Neuronal stem cell (in vitro differentiated cells): ENCODE measurements around the gene MYLK3.

ENCODE experiments used
- DNase-seq: peaks from one replicate; pipeline ENCODE4 v3.0.0-alpha.2; 2013; ENCODE audit warnings: low spot score
- H2AFZ ChIP-seq: one replicate; pipeline ENCODE4 v1.6.1; 2013; ENCODE audit warnings: mild to moderate bottlenecking, low read length, inconsistent platforms
- H2AK5ac ChIP-seq: 2 replicates; pipeline ENCODE4 v1.6.1; 2013; ENCODE audit warnings: low read depth, mild to moderate bottlenecking, inconsistent platforms, low read length, moderate library complexity, mixed read lengths
- H2BK120ac ChIP-seq: 2 replicates; pipeline ENCODE4 v1.6.1; 2013; ENCODE audit warnings: low read depth, mild to moderate bottlenecking, inconsistent platforms, low read length, moderate library complexity, mixed read lengths
- H2BK12ac ChIP-seq: one replicate; pipeline ENCODE4 v1.6.1; 2013; ENCODE audit warnings: low read length, inconsistent platforms
- H2BK15ac ChIP-seq: 2 replicates; pipeline ENCODE4 v1.6.1; 2013; ENCODE audit warnings: mild to moderate bottlenecking, low read length, inconsistent platforms, mixed read lengths
- H2BK5ac ChIP-seq: one replicate; pipeline ENCODE4 v1.6.1; 2013; ENCODE audit warnings: inconsistent platforms, mild to moderate bottlenecking, low read length, moderate library complexity
- H3K14ac ChIP-seq: one replicate; pipeline ENCODE4 v1.6.1; 2013; ENCODE audit warnings: low read length, inconsistent platforms
- H3K18ac ChIP-seq: 2 replicates; pipeline ENCODE4 v1.6.1; 2013; ENCODE audit warnings: low read length, inconsistent platforms
- H3K23ac ChIP-seq: 2 replicates; pipeline ENCODE4 v1.6.1; 2013; ENCODE audit warnings: low read depth, mild to moderate bottlenecking, mixed read lengths, low read length, inconsistent platforms; ENCODE audit not compliant: poor library complexity
- H3K27ac ChIP-seq: replicated peaks from 3 replicates; pipeline ENCODE4 v1.5.1; 2013; ENCODE audit warnings: low read length, inconsistent platforms
- H3K27me3 ChIP-seq, 3 experiments: 2 replicates each; pipeline ENCODE4 v1.6.1; 2013; ENCODE audit warnings: low read length in 3 of 3, mild to moderate bottlenecking in 2 of 3, inconsistent platforms in 1 of 3, low read depth in 1 of 3, mixed read lengths in 1 of 3, moderate library complexity in 1 of 3; ENCODE audit not compliant: control insufficient read depth in 3 of 3, insufficient read depth in 3 of 3
- H3K36me3 ChIP-seq, 2 donors: replicated peaks in 1 of 2; 2 replicates each; pipeline ENCODE4 v1.6.1; 2013; ENCODE audit warnings: low read length in 2 of 2; ENCODE audit not compliant: control insufficient read depth in 2 of 2, insufficient read depth in 2 of 2
- H3K4ac ChIP-seq: 2 replicates; pipeline ENCODE4 v1.6.1; 2013; ENCODE audit warnings: inconsistent platforms, mild to moderate bottlenecking, low read length, moderate library complexity
- H3K4me1 ChIP-seq, 2 donors: 1 replicate in 1 of 2; 2 replicates in 1 of 2; pipeline ENCODE4 v1.6.1; 2013; ENCODE audit warnings: low read length in 2 of 2, low read depth in 1 of 2; ENCODE audit not compliant: control insufficient read depth in 2 of 2, insufficient read depth in 1 of 2
- H3K4me2 ChIP-seq: one replicate; pipeline ENCODE4 v1.6.1; 2013; ENCODE audit warnings: mild to moderate bottlenecking, low read length, inconsistent platforms; ENCODE audit not compliant: insufficient read depth, poor library complexity, severe bottlenecking
- H3K4me3 ChIP-seq, 2 donors: 2 replicates each; pipeline ENCODE4 v1.5.1; 2013; ENCODE audit warnings: low read length in 2 of 2, mild to moderate bottlenecking in 2 of 2, inconsistent platforms in 1 of 2, moderate library complexity in 1 of 2
- H3K79me1 ChIP-seq: one replicate; pipeline ENCODE4 v1.6.1; 2013; ENCODE audit warnings: low read depth, mild to moderate bottlenecking, inconsistent platforms, low read length, moderate library complexity
- H3K9ac ChIP-seq: one replicate; pipeline ENCODE4 v1.6.1; 2013; ENCODE audit warnings: mild to moderate bottlenecking, low read depth, low read length, inconsistent platforms; ENCODE audit not compliant: poor library complexity
- H3K9me3 ChIP-seq, 2 donors: replicated peaks in 1 of 2; 2 replicates each; pipeline versions ENCODE3 to v1.6.1; 2013; ENCODE audit warnings: low read length in 2 of 2, mild to moderate bottlenecking in 2 of 2, inconsistent platforms in 1 of 2, low read depth in 1 of 2, mixed read lengths in 1 of 2, moderate library complexity in 1 of 2; ENCODE audit not compliant: control insufficient read depth in 2 of 2, insufficient read depth in 1 of 2
- H4K8ac ChIP-seq: one replicate; pipeline ENCODE4 v1.6.1; 2013; ENCODE audit warnings: low read depth, mild to moderate bottlenecking, inconsistent platforms, low read length, moderate library complexity
- H4K91ac ChIP-seq: one replicate; pipeline ENCODE4 v1.6.1; 2013; ENCODE audit warnings: low read length, low read depth, mild to moderate bottlenecking, inconsistent platforms; ENCODE audit not compliant: poor library complexity
- WGBS, 2 donors: extraction: QIAGEN DNeasy Blood & Tissue Kit; methylation state at CpG; one replicate each; pipeline ENCODE4 v1.1.7; 2013; ENCODE audit warnings: missing lambda C conversion rate in 2 of 2, mixed read lengths in 1 of 2; ENCODE audit not compliant: insufficient read length in 2 of 2, insufficient replicate concordance in 1 of 2; ENCODE audit errors: extremely low coverage in 2 of 2; 5-methylcytosine and 5-hydroxymethylcytosine counted together

Gene MYLK3

GRCh38 chr16:46700048-46700447 is 48.1 kb downstream of the MYLK3 start:
- Histone ChIP-seq H2BK12ac (no peak overlapping the region), H3K9me3 (no peaks in the 10 kb centered on the region), H3K4me2 (no peak overlapping the region), H3K14ac (no peak overlapping the region), H2AK5ac (no peak overlapping the region), H3K9ac (no peak overlapping the region), H3K27ac (no peak overlapping the region), H3K36me3 (peaks cover 10 to 67% of the 10 kb centered on the region in 2 donors), H3K18ac (no peak overlapping the region), H2AFZ (no peak overlapping the region), H3K27me3 (no peaks in the 10 kb centered on the region), H3K4ac (no peak overlapping the region), H3K79me1 (no peaks in the 10 kb centered on the region), H3K4me1 (no peaks in the 10 kb centered on the region), H3K23ac (no peak overlapping the region), H4K91ac (no peak overlapping the region), H3K4me3 (no peak overlapping the region), H2BK5ac (no peak overlapping the region), H2BK15ac (no peak overlapping the region), H4K8ac (no peak overlapping the region), H2BK120ac (no peak overlapping the region)
- WGBS, 2 donors, result no CpG with 5 or more reads among the region's 3 CpGs
- DNase-seq, result no peak

- Histone ChIP-seq H3K4me3 (no peak overlapping the region), H2BK120ac (no peak overlapping the region), H3K4ac (no peak overlapping the region), H2BK12ac (no peak overlapping the region), H3K27ac (no peak overlapping the region), H3K27me3 (no peaks in the 10 kb centered on the region), H2AK5ac (no peak overlapping the region), H3K18ac (no peak overlapping the region), H3K9ac (no peak overlapping the region), H3K14ac (no peak overlapping the region), H2BK5ac (no peak overlapping the region), H3K4me1 (no peaks in the 10 kb centered on the region), H3K79me1 (no peaks in the 10 kb centered on the region), H2AFZ (no peak overlapping the region), H3K9me3 (no peaks in the 10 kb centered on the region), H3K23ac (no peak overlapping the region), H4K8ac (no peak overlapping the region), H3K36me3 (peaks cover 17 to 84% of the 10 kb centered on the region in 2 donors), H3K4me2 (no peak overlapping the region), H4K91ac (no peak overlapping the region), H2BK15ac (no peak overlapping the region)
- no peak for DNase-seq
- no CpG with 5 or more reads among the region's 3 CpGs for WGBS, 2 donors
These were observed 51.2 kb downstream of the MYLK3 start for GRCh38 chr16:46696957-46697356.

GRCh38 chr16:46695937-46696336 is 52.2 kb downstream of the MYLK3 start:
- no peak overlapping the region for H3K27ac ChIP-seq
- no peak overlapping the region for H3K4me2 ChIP-seq
- H3K4me3 ChIP-seq, result no peak overlapping the region
- no CpG with 5 or more reads among the region's 5 CpGs for WGBS, 2 donors
- H2BK15ac ChIP-seq, result no peak overlapping the region
- no peak overlapping the region for H2AK5ac ChIP-seq
- no peak overlapping the region for H2BK120ac ChIP-seq
- H3K9ac ChIP-seq, result no peak overlapping the region
- no peaks in the 10 kb centered on the region for H3K79me1 ChIP-seq
- H3K18ac ChIP-seq, result no peak overlapping the region
- H3K4ac ChIP-seq, result no peak overlapping the region
- no peaks in the 10 kb centered on the region for H3K9me3 ChIP-seq
- H2AFZ ChIP-seq, result no peak overlapping the region
- DNase-seq, result no peak
- H3K27me3 ChIP-seq, result no peaks in the 10 kb centered on the region
- no peak overlapping the region for H4K91ac ChIP-seq
- no peak overlapping the region for H2BK12ac ChIP-seq
- no peak overlapping the region for H3K14ac ChIP-seq
- peaks cover 23 to 89% of the 10 kb centered on the region in 2 donors for H3K36me3 ChIP-seq
- no peak overlapping the region for H2BK5ac ChIP-seq
- H3K4me1 ChIP-seq, result peaks cover 2 to 8% of the 10 kb centered on the region in 2 donors
- H3K23ac ChIP-seq, result no peak overlapping the region
- no peak overlapping the region for H4K8ac ChIP-seq

GRCh38 chr16:46693598-46693997 is 54.5 kb downstream of the MYLK3 start:
- Histone ChIP-seq H3K9me3 (no peaks in the 10 kb centered on the region), H2AK5ac (no peak overlapping the region), H2AFZ (no peak overlapping the region), H3K4ac (no peak overlapping the region), H2BK5ac (no peak overlapping the region), H2BK120ac (no peak overlapping the region), H3K27me3 (no peaks in the 10 kb centered on the region), H3K9ac (no peak overlapping the region), H2BK12ac (no peak overlapping the region), H2BK15ac (no peak overlapping the region), H3K14ac (no peak overlapping the region), H3K4me2 (no peak overlapping the region), H3K23ac (no peak overlapping the region), H3K79me1 (peaks cover 1% of the 10 kb centered on the region), H3K18ac (no peak overlapping the region), H3K27ac (peak overlapping the region; percentile 54), H4K91ac (no peak overlapping the region), H3K36me3 (peaks cover 23 to 72% of the 10 kb centered on the region in 2 donors), H3K4me3 (no peak overlapping the region), H3K4me1 (peaks cover 6 to 12% of the 10 kb centered on the region in 2 donors), H4K8ac (no peak overlapping the region)
- no CpG with 5 or more reads among the region's 2 CpGs for WGBS, 2 donors
- no peak for DNase-seq
